Spleen (tissue), 11 donors: ENCODE data around the gene ZNF503. TPM values are rescaled to one million over a fixed set of nuclear protein-coding genes. Genes with fewer than 3 reads are reported as not detected.

ENCODE experiments used
- DNase-seq: peaks from one replicate; pipeline ENCODE4 v3.0.0-alpha.2; 2020
- H3K27ac ChIP-seq, 8 donors: fragments of 200-600 bp; sonication (generic) in 7 of 8; 1 replicate in 4 of 8; 2 replicates in 4 of 8; pipeline versions ENCODE4 v1.5.0 to v1.8.0; 2016 to 2021; ENCODE audit warnings: inconsistent platforms in 4 of 8, mild to moderate bottlenecking in 4 of 8, moderate library complexity in 1 of 8
- H3K27me3 ChIP-seq, 7 donors: fragments of 200-600 bp; sonication (generic) in 6 of 7; replicated peaks in 1 of 7; 1 replicate in 4 of 7; 2 replicates in 3 of 7; pipeline versions ENCODE4 v1.5.0 to v1.8.0; 2016 to 2021; ENCODE audit warnings: inconsistent platforms in 3 of 7, mild to moderate bottlenecking in 1 of 7
- H3K36me3 ChIP-seq, 6 donors: fragments of 200-600 bp; sonication (generic) in 5 of 6; 1 replicate in 4 of 6; 2 replicates in 2 of 6; pipeline versions ENCODE4 v1.5.0 to v1.8.0; 2016 to 2021; ENCODE audit warnings: inconsistent platforms in 2 of 6
- H3K4me1 ChIP-seq, 6 donors: fragments of 200-600 bp; sonication (generic) in 5 of 6; 1 replicate in 3 of 6; 2 replicates in 3 of 6; pipeline versions ENCODE4 v1.5.0 to v1.8.0; 2016 to 2021; ENCODE audit warnings: inconsistent platforms in 3 of 6
- H3K4me3 ChIP-seq, 8 donors: fragments of 200-600 bp; sonication (generic) in 7 of 8; 1 replicate in 4 of 8; 2 replicates in 4 of 8; pipeline versions ENCODE4 v1.5.0 to v1.8.0; 2016 to 2021; ENCODE audit warnings: inconsistent platforms in 4 of 8, mild to moderate bottlenecking in 4 of 8, moderate library complexity in 2 of 8
- H3K9me3 ChIP-seq, 8 donors: fragments of 200-600 bp; sonication (generic) in 7 of 8; 1 replicate in 4 of 8; 2 replicates in 4 of 8; pipeline versions ENCODE4 v1.5.0 to v1.8.0; 2016 to 2021; ENCODE audit warnings: inconsistent platforms in 4 of 8
- CTCF ChIP-seq, 11 experiments: fragments of 200-600 bp in 7 of 11; fragments of 450-650 bp in 4 of 11; sonication (generic) in 4 of 11; IDR thresholded peaks in 8 of 11; conservative IDR thresholded peaks in 3 of 11; 1 replicate in 7 of 11; 2 replicates in 4 of 11; pipeline versions ENCODE4 v1.4.0 to v1.8.0; 2016 to 2021; ENCODE audit warnings: antibody characterized with exemption in 11 of 11, inconsistent platforms in 4 of 11, mild to moderate bottlenecking in 1 of 11
- POLR2A ChIP-seq, 3 donors: fragments of 450-650 bp; IDR thresholded peaks; one replicate each; pipeline ENCODE4 v1.5.1; 2017; ENCODE audit warnings: antibody characterized with exemption in 3 of 3, mild to moderate bottlenecking in 1 of 3
- POLR2AphosphoS5 ChIP-seq, 3 donors: sonication (generic); formaldehyde crosslinking; IDR thresholded peaks; one replicate each; pipeline ENCODE4 v1.5.1; 2017; ENCODE audit warnings: antibody characterized with exemption in 3 of 3
- WGBS, 5 donors: extraction: QIAGEN DNeasy Blood & Tissue Kit in 3 of 5; methylation state at CpG; one replicate each; pipeline versions ENCODE4 v1.1.5 to v1.1.7; 2013 to 2018; 5-methylcytosine and 5-hydroxymethylcytosine counted together
- intact Hi-C: fragments of 100-400 bp; cut with DNase I; formaldehyde crosslinking; loops from one replicate; pipeline ENCODE4 v1.15.0; 2023; ENCODE audit warnings: low total_unique reads
- polyA plus RNA-seq, 3 donors: library from polyadenylated mRNA; stranded (reverse); fragments of 200-250 nt; gene quantifications; one replicate each; pipeline ENCODE4 v1.2.1, GENCODE V29; 2013
- total RNA-seq, 7 donors: library from RNA; depleted of rRNA in 3 of 7; stranded (reverse); fragments of >200 nt in 3 of 7; fragmentation: NEBNext Ultra II Directional in 4 of 7; extraction: Animal tissue kit (Norgen Biotek cat#: 25700) in 4 of 7; gene quantifications; one replicate each; pipeline versions ENCODE4 v1.1.0 to v1.2.1, GENCODE V29; 2016 to 2021
- donor health status: healthy with polysubstance abuse.
- donor health status: DM: no; HTN: no; CAD: no; lungs with moderate emphysema.
- donor health status: DM: no; HTN: no; CAD: no.
- donor health status: Bipolar disorder and iron deficiency.
- donor health status: healthy.
- donor health status: DM: no; HTN: no; CAD: no.
- donor health status: DM: yes; HTN: yes; CAD: no.

ZNF503 gene
- total and polyA plus RNA-seq, 10 donors: 3.2 to 25.6 (median 9.3) TPM

- Histone ChIP-seq H3K4me3 (peak overlapping the region; percentile 42 to 90 (median 77)), H3K27ac (peak overlapping the region; percentile 82 to 95 (median 90)), H3K9me3 (no peaks in the 10 kb centered on the region), H3K4me1 (peaks cover 6 to 90% (median 71%) of the 10 kb centered on the region in 6 donors), H3K36me3 (peaks cover 0 to 13% (median 0%) of the 10 kb centered on the region in 6 donors), H3K27me3 (peaks cover 0 to 100% (median 74%) of the 10 kb centered on the region in 7 donors)
- intact Hi-C loops: loop anchor here (5.0 to 10.0 kb wide), 3 partner anchors 635 to 1582 kb away; no protein-coding TSS in a partner anchor
- WGBS, 5 donors: 1% methylated on average over 24 to 42 of the region's 42 CpGs
- DNase-seq: no peak
- TF ChIP-seq POLR2A (IDR thresholded peaks at IDR 0.05) (no peak), POLR2AphosphoS5 (IDR thresholded peaks at IDR 0.05) (no peak), CTCF (IDR thresholded peaks at IDR 0.05 in 8 of 11, conservative IDR thresholded peaks at IDR 0.05 in 3 of 11) (no peak)
Observed at GRCh38 chr10:75402486-75403143, 1.1 kb upstream of the ZNF503 start.

- peaks cover 0 to 100% (median 76%) of the 10 kb centered on the region in 7 donors for H3K27me3 ChIP-seq
- TF ChIP-seq CTCF (IDR thresholded peaks at IDR 0.05 in 8 of 11, conservative IDR thresholded peaks at IDR 0.05 in 3 of 11): no peak
- no peak for TF ChIP-seq POLR2AphosphoS5 (IDR thresholded peaks at IDR 0.05)
- no peak for TF ChIP-seq POLR2A (IDR thresholded peaks at IDR 0.05)
- H3K9me3 ChIP-seq: no peaks in the 10 kb centered on the region
- H3K36me3 ChIP-seq: peaks cover 0 to 13% (median 0%) of the 10 kb centered on the region in 6 donors
- peaks cover 2 to 98% (median 77%) of the 10 kb centered on the region in 6 donors for H3K4me1 ChIP-seq
- DNase-seq: peak; percentile 84
- WGBS, 5 donors: 1 to 2% (median 1%) methylated on average over 34 to 68 of the region's 68 CpGs
- H3K27ac ChIP-seq: peak overlapping the region; percentile 80 to 95 (median 90)
- H3K4me3 ChIP-seq: peak overlapping the region; percentile 42 to 90 (median 77)
- intact Hi-C loops: loop anchor here (5.0 to 10.0 kb wide), 3 partner anchors 636 to 1584 kb away; no protein-coding TSS in a partner anchor
Observed at GRCh38 chr10:75400771-75401568, 594 bp downstream of the ZNF503 start.

GRCh38 chr10:75400163-75400770 lies 1.3 kb downstream of the ZNF503 start:
- Histone ChIP-seq H3K4me1 (peaks cover 2 to 100% (median 82%) of the 10 kb centered on the region in 6 donors), H3K4me3 (peak overlapping the region; percentile 42 to 90 (median 77)), H3K9me3 (no peaks in the 10 kb centered on the region), H3K27ac (peak overlapping the region in 7 of 8 donors; percentile 89 to 95 (median 90)), H3K27me3 (peaks cover 0 to 100% (median 77%) of the 10 kb centered on the region in 7 donors), H3K36me3 (peaks cover 0 to 13% (median 0%) of the 10 kb centered on the region in 6 donors)
- TF ChIP-seq POLR2A (IDR thresholded peaks at IDR 0.05): no peak
- TF ChIP-seq CTCF (IDR thresholded peaks at IDR 0.05 in 8 of 11, conservative IDR thresholded peaks at IDR 0.05 in 3 of 11): no peak
- TF ChIP-seq POLR2AphosphoS5 (IDR thresholded peaks at IDR 0.05): no peak
- intact Hi-C loops: loop anchor here (5.0 to 10.0 kb wide), 3 partner anchors 637 to 1585 kb away; no protein-coding TSS in a partner anchor
- no peak for DNase-seq
- WGBS, 5 donors: 0 to 1% (median 1%) methylated on average over 18 to 39 of the region's 39 CpGs
